Adrenal gland (tissue), 5 donors: ENCODE data around the gene DDIT4L.

Experiments
- POLR2A ChIP-seq, 2 donors: fragments of 450-650 bp; IDR thresholded peaks; one replicate each; pipeline ENCODE4 v1.6.1; 2017; ENCODE audit warnings: antibody characterized with exemption in 2 of 2, mild to moderate bottlenecking in 2 of 2, moderate library complexity in 1 of 2
- TF ChIP-seq, protein P1 (sequence below), 6 experiments: fragments of 450-650 bp in 4 of 6; fragments of 200-600 bp in 2 of 6; sonication (generic) in 1 of 6; IDR thresholded peaks; 1 replicate in 5 of 6; 2 replicates in 1 of 6; pipeline versions ENCODE4 v1.5.1 to v1.8.0; 2016 to 2021; ENCODE audit warnings: antibody characterized with exemption in 6 of 6, mild to moderate bottlenecking in 2 of 6, moderate library complexity in 1 of 6
- donor health status: DM: no; HTN: no; CAD: no.

DNA sequence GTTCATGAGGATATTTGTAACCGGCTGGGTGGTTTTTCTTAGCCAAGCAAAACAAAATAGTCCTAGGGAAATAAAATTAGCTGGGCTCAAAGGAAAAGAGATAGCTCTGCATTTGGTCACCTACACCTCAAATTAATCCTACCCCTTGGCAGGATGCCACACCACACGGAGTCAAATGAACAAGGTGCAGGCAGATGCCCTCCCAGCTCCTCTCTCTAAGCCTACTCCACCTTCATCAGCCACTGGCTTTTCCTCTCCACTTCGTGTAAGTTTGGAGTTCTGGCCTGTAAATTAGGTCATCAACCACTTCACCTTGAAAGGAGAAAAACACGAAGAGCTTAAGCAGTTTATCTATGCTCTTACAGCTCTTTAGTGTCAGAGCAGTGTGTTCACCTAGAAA is 1.4 kb downstream of the DDIT4L start:
- TF ChIP-seq, protein P1, sequence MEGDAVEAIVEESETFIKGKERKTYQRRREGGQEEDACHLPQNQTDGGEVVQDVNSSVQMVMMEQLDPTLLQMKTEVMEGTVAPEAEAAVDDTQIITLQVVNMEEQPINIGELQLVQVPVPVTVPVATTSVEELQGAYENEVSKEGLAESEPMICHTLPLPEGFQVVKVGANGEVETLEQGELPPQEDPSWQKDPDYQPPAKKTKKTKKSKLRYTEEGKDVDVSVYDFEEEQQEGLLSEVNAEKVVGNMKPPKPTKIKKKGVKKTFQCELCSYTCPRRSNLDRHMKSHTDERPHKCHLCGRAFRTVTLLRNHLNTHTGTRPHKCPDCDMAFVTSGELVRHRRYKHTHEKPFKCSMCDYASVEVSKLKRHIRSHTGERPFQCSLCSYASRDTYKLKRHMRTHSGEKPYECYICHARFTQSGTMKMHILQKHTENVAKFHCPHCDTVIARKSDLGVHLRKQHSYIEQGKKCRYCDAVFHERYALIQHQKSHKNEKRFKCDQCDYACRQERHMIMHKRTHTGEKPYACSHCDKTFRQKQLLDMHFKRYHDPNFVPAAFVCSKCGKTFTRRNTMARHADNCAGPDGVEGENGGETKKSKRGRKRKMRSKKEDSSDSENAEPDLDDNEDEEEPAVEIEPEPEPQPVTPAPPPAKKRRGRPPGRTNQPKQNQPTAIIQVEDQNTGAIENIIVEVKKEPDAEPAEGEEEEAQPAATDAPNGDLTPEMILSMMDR (IDR thresholded peaks at IDR 0.05), result no peak
- TF ChIP-seq POLR2A (IDR thresholded peaks at IDR 0.05), result no peak
